ENCODE results near the gene DTD1.
"Not testable (repeated sequence)": the region's sequence is repeated elsewhere in the genome, so short reads cannot be mapped to it uniquely, and the experiment has no call there.

DTD1 gene

DNA sequence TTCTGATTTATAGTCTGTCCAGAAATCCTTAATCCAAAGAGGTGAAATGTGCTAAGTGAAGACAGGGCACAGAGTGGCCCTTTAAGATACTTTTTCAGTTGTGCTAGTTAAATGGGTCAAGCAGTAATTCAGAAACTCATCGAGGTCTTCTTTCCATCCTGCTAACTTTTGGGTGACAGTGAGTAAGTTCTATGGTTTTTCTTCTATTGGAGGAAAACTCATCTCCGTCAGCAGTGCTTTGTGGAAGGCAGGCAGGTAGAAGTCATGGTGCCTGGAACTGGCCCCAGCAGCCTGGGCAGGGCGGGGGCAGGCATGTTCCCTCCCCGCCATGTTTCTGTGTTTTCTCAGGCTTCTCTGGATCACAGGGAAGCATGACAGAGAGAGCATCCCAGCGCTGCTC is 159.2 kb downstream of the DTD1 start:
- DNase-seq = no peak

DNA sequence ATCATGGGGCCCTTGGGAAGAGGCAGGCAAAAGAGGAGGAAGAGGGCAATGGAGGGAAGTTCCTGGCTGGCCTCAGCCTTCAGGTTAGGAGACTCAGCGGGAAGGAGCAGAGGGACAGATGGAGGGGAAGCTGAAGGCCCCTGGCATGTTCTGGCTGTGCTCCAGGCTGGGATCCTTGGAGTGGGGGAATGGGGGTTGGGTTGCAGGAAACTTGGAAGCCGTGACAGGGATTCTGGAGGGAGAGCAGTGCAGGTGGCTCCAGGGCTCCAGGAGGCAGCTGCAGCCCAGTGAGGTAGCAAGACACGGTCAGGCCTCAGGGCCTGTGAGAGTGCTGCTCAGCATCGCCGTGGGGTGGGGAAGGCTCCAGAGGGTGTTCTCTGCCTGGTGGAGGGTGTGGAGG is 161.1 kb downstream of the DTD1 start:
- no peak for DNase-seq

DNA sequence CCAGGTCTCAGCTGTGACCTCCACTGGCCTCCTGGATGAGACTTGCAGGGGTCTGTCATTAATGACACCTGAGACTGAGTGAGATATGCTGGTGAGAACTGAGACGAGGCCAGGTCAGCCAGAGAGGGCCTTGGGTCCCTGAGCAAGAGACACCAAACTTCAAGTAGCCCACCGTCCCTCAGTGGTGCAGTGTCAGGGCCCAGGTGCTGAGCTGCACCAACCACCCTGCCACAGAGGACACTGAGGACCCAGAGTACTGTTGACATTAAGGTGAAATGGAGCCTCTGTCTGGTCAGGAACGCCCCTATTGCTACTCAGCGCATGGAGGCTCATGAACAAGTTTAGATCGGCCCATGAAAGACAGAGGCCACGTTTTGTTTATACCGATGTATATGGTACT is 161.7 kb downstream of the DTD1 start:
- DNase-seq = no peak

- DNase-seq = no peak
These were observed 162.9 kb downstream of the DTD1 start for GRCh38 chr20:18750735-18751134.

DNA sequence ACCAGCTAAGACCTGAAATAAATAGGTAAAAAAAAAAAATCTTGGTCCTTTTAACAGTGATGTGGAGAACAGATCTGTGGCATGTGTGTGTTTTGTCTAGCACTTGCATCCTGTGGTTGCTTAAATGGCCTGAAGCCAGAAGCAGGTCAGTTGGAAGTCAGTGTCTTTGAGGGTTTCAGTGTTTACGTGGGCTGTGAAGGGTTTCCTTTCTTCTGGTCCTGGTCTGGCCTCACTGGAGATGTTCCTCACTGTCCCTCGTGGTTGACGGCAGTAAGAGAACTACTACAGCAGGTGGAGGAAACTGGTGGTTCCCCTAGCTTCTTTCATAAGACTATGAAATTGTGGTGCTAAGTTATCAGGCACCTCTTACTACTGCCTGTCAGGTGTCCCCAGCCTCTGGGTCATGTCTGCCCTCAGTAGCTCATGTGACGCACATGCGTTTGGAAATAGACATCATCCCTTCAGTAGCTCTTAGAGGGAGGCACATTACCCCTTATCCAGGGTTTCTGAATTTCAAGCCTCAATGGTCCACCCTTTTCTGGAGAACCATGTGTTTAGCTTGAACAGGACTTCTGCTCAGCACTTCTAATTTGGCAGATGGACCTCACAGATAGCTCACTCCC is 166.3 kb downstream of the DTD1 start:
- DNase-seq = no peak

- no peak for DNase-seq
These were observed 166.8 kb downstream of the DTD1 start for GRCh38 chr20:18754653-18755045.

GRCh38 chr20:18760852-18761251 is 173.0 kb downstream of the DTD1 start:
- not testable (repeated sequence) for DNase-seq

DNA sequence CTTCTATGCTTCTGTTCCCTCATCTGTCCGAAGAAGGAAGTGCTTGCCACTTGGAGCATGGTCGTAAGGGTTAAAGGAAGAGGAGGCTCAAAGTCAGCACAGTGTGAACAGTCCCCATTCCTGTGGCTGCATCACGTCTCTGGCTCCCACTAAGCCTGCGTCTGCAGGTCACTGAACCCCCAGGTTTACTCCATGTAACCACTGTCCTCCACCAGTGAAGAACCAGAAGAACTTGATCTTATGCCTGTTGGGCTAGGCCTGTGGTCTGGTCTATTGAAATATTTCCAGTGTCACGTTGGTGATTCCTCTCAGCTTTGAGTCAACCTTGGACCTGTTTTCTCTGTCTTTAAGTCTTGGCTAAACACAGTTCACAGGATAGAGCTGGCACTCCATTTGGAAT is 179.8 kb downstream of the DTD1 start:
- no peak for DNase-seq

DNA sequence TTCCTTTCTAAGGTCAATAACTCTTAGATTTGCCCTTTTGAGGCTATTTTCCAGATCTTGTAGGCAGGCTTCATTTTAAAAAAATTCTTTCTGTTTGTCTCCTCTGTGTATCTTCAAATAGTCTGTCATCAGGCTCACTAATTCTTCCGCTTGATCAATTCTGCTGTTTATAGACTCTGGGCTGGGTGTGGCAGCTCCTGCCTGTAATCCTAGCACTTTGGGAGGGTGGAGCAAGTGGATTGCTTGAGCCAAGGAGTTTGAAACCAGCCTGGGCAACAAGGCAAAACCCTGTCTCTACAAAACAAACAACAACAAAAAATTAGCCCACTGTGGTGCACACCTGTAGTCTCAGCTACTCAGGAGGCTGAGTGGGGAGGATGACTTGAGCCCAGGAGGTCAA is 185.7 kb downstream of the DTD1 start:
- no peak for DNase-seq

GRCh38 chr20:18774207-18774606 is 186.4 kb downstream of the DTD1 start:
- no peak for DNase-seq

GRCh38 chr20:18775633-18776032 is 187.8 kb downstream of the DTD1 start:
- no peak for DNase-seq

- no peak for DNase-seq
These were observed 191.0 kb downstream of the DTD1 start for GRCh38 chr20:18778690-18779392.

- no peak for DNase-seq
These were observed 192.7 kb downstream of the DTD1 start for GRCh38 chr20:18780385-18781130.

DNA sequence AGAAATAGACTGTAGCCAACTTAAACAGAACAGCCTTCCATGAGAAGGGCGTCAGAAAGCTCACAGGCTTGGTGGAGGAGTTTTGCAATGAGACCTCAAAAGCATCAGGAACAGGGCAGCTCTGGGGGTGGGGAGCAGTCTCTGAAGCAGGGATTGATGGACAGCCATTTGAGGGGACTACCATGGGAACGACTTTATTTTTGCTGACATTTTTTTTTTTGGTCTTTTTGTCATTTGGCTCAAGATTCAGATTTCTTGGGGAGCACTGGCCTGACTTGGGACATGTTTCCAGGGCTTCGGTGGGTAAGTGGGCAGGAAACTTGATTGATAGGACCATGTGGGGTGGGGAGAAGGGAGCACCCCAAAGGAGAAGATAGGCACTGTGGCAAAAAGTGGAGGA is 193.7 kb downstream of the DTD1 start:
- no peak for DNase-seq

GRCh38 chr20:18783385-18783959 is 195.6 kb downstream of the DTD1 start:
- no peak for DNase-seq

DNA sequence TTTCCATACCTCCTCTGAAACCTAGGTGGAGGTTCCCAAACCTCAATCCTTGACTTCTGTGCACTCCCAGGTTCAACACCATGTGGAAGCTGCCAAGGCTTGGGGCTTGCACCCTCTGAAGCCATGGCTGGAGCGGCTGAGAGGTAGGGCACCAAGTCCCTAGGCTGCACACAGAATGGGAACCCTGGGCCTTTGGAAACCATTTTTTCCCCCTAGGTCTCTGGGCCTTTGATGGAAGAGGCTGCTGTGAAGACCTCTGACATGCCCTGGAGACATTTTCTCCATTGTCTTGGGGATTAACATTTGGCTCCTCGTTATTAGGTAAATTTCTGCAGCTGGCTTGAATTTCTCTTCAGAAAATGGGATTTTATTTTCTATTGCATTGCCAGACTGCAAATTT is 199.2 kb downstream of the DTD1 start:
- not testable (repeated sequence) for DNase-seq

- DNase-seq = no peak
These were observed 200.2 kb downstream of the DTD1 start for GRCh38 chr20:18788021-18788420.

DNA sequence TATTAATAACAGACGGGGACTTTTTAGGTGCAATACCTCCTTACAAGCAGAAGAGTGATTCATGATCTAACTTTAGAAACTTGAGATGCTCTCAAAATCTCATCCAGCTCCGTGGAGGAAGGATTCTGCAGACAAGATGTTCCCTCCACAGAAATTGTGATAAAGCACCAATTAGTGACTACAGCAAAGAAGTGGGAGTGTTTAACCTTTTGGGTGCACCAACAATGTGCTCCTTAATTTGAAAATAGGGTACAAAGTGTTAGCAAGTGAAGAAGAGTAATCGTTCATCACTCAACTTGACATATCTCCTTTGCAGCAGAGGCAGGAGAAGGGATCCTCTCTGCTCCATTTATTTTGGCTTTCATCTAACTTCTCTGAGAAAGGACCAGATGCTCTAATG is 202.9 kb downstream of the DTD1 start:
- DNase-seq = no peak

- peak; percentile 46 for DNase-seq
These were observed 206.0 kb downstream of the DTD1 start for GRCh38 chr20:18793625-18794427.

DNA sequence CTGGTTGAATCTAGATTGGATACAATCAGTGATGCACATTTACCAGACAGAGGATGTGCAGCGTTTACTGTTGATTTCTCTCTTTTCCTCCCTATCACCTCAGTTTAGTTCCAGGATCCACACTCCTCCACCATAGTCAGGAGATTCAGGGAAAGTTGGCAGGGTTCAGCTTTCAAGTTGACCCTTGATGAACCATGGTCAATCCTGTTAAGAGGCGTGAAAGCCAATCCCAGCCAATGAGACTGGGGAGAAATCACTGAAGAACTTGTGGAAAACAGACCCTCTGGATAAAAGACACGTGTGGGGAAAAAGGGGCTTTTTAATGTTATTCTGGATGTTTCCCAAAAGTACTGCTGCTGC is 206.6 kb downstream of the DTD1 start:
- DNase-seq = no peak

DNA sequence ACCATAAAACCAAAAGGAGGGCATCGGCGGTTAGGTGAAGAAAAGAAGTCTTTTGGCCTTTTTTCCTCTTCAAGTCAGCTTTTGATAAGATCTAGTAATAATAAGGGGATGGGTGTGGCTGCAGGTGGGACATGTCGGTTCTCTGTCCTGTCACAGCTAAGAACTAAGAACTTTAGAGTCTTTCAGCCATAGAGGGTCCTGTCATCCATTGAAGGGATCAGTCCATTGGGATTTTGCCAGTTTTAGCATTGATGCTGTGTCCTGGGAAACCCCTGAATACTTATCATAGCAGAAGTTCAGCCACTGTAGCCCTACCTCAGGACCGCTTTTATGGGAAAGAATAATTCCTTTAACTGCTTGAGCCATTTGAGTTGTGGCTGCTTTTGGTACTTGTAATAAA is 207.5 kb downstream of the DTD1 start:
- no peak for DNase-seq

GRCh38 chr20:18796282-18796833 is 208.5 kb downstream of the DTD1 start:
- no peak for DNase-seq

GRCh38 chr20:18801516-18801915 is 213.7 kb downstream of the DTD1 start:
- no peak for DNase-seq

All from activated gamma-delta T cell (primary cell).